ENCODE data around the gene CNTLN. TPM values are rescaled to one million over a fixed set of nuclear protein-coding genes. Genes with fewer than 3 reads are reported as not detected.

The CNTLN gene
- total RNA-seq, 5 donors from 2014 or later (not counting 1 experiment from before 2014, with no cell fraction given), result 0.08 to 1.1 (median 0.13) TPM

DNA sequence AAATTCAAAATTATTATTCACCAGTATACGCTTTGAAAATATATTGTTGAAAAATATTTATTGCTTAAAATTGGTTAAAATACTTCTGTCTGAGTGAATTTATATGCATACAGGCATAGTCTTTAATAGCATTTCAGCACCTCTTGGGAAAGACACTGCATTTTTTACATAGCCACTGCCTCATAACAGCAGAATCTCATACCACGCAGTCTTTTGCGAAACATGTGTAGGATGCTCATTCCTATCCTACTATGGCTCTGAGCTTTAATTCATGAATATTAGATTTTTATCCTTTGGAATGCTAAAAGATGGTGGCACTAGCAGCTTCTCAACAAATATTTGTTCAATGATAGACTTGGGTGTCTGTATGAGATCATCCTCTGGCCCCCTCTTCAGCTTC lies 350.1 kb downstream of the CNTLN start:
- DNase-seq, result no peak
- Mint-ChIP-seq H3K9me3 (no peaks in the 10 kb centered on the region), H3K27ac (no peak overlapping the region), H3K36me3 (no peaks in the 10 kb centered on the region), H3K4me3 (no peak overlapping the region), H3K27me3 (no peaks in the 10 kb centered on the region), H3K4me1 (no peaks in the 10 kb centered on the region)
- no peaks in the 10 kb centered on the region for H3K4me1 ChIP-seq (ENCODE audit: control insufficient read depth in 1 of 2, extremely low read depth in 1 of 2, insufficient read depth in 2 of 2, low read length in 2 of 2)
- ATAC-seq (replicated peaks in 1 of 4), result no peak
- no peaks in the 10 kb centered on the region for H3K36me3 ChIP-seq (ENCODE audit: control insufficient read depth in 2 of 2, extremely low read depth in 1 of 2, insufficient read depth in 1 of 2, low read length in 1 of 2)
- ChIA-PET CTCF (no interaction called here), POLR2A (interaction anchor here in 1 of 2 donors (0.6 kb wide), 1 partner anchor 19 kb away, joined by 3 read pairs; no protein-coding TSS in a partner anchor)
- no CpG with 5 or more reads among the region's 3 CpGs for WGBS (ENCODE audit: insufficient coverage)
- H3K9me3 ChIP-seq, result no peaks in the 10 kb centered on the region
- no peak overlapping the region for H3K4me3 ChIP-seq (ENCODE audit: control insufficient read depth in 1 of 2, extremely low read depth in 1 of 2, low read length in 1 of 2)
- H3K27me3 ChIP-seq (replicated peaks in 1 of 2; ENCODE audit: control insufficient read depth in 2 of 2, extremely low read depth in 1 of 2, insufficient read depth in 2 of 2, low read length in 1 of 2), result no peaks in the 10 kb centered on the region
- no peak overlapping the region for H3K27ac ChIP-seq (ENCODE audit: low read length)

DNA sequence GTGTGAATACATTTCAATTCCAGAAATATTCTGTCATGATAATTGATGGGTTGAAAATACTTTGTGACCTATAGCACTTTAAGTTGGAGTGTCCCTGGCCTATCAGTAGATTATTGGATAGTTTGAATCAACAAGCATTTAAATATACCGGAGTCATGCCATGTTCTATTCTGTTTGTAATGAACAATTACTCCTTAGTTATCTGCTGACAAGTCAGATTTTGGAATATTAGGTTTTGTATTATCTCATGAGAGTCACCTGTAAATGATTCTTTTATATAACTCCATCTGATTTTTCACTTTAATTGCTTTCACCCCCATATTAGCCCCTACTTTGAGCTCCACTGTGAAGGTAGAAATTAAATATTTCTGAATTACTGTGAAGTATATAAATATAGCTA lies 351.6 kb downstream of the CNTLN start:
- Mint-ChIP-seq H3K36me3 (no peaks in the 10 kb centered on the region), H3K4me1 (no peaks in the 10 kb centered on the region), H3K9me3 (no peaks in the 10 kb centered on the region), H3K4me3 (no peak overlapping the region), H3K27me3 (no peaks in the 10 kb centered on the region), H3K27ac (no peak overlapping the region)
- no CpG with 5 or more reads among the region's 1 CpG for WGBS (ENCODE audit: insufficient coverage)
- H3K36me3 ChIP-seq (ENCODE audit: control insufficient read depth in 2 of 2, extremely low read depth in 1 of 2, insufficient read depth in 1 of 2, low read length in 1 of 2), result no peaks in the 10 kb centered on the region
- ChIA-PET CTCF (interaction anchor here in 1 of 2 donors (0.6 kb wide), 1 partner anchor 107 kb away, joined by 3 read pairs; no protein-coding TSS in a partner anchor), POLR2A (no interaction called here)
- H3K4me1 ChIP-seq (ENCODE audit: control insufficient read depth in 1 of 2, extremely low read depth in 1 of 2, insufficient read depth in 2 of 2, low read length in 2 of 2), result no peaks in the 10 kb centered on the region
- no peak for ATAC-seq (replicated peaks in 1 of 4)
- no peaks in the 10 kb centered on the region for H3K27me3 ChIP-seq (replicated peaks in 1 of 2; ENCODE audit: control insufficient read depth in 2 of 2, extremely low read depth in 1 of 2, insufficient read depth in 2 of 2, low read length in 1 of 2)
- no peak overlapping the region for H3K27ac ChIP-seq (ENCODE audit: low read length)
- no peak overlapping the region for H3K4me3 ChIP-seq (ENCODE audit: control insufficient read depth in 1 of 2, extremely low read depth in 1 of 2, low read length in 1 of 2)
- no peaks in the 10 kb centered on the region for H3K9me3 ChIP-seq
- no peak for DNase-seq

DNA sequence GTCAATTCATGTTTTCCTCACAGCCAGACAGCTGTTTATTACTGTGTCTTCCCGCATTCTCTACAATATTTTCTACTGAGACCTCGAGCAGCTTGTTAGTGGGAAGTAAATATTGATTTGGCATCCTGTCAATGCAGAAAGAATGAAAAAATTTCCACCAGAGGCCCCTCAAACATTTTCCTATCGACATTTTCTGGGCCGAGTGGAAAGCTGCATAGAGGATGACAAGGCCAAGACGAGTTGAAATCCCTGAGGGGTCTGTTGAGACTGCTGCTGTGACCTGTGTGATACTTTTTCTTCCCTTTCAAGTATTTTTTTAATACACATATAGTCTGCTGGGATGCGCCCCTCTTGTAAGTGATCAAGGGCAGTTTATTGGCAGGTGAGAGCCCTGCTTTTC lies 352.6 kb downstream of the CNTLN start:
- no peaks in the 10 kb centered on the region for H3K36me3 Mint-ChIP-seq

DNA sequence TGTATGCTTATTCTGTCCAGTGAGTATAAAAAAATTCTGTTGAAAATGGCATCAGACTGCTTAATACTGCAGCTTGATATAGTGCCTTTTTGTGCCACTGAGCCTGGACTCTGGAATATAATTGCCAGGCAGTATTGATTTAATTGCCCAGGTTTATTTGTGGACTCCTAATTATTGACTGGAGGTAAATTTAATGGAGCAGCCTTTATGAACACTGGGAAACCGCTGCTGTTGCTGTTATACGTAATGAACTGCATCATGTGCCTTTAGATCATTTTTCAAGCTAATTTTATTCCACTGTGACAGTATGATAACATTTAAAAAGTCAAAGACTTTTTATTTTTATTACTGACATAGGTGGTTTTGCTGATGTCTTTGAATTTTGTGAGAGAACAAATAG lies 353.8 kb downstream of the CNTLN start:
- ChIA-PET CTCF (no interaction called here), POLR2A (interaction anchor here in 1 of 2 donors (0.7 kb wide), 1 partner anchor 39 kb away, joined by 4 read pairs; no protein-coding TSS in a partner anchor)
- Mint-ChIP-seq H3K36me3 (no peaks in the 10 kb centered on the region), H3K4me1 (no peaks in the 10 kb centered on the region), H3K27ac (no peak overlapping the region), H3K9me3 (no peaks in the 10 kb centered on the region), H3K27me3 (no peaks in the 10 kb centered on the region), H3K4me3 (no peak overlapping the region)
- Histone ChIP-seq H3K27me3 (replicated peaks in 1 of 2; ENCODE audit: control insufficient read depth in 2 of 2, extremely low read depth in 1 of 2, insufficient read depth in 2 of 2, low read length in 1 of 2) (no peaks in the 10 kb centered on the region), H3K27ac (ENCODE audit: low read length) (no peak overlapping the region), H3K36me3 (ENCODE audit: control insufficient read depth in 2 of 2, extremely low read depth in 1 of 2, insufficient read depth in 1 of 2, low read length in 1 of 2) (no peaks in the 10 kb centered on the region), H3K4me3 (ENCODE audit: control insufficient read depth in 1 of 2, extremely low read depth in 1 of 2, low read length in 1 of 2) (no peak overlapping the region), H3K4me1 (ENCODE audit: control insufficient read depth in 1 of 2, extremely low read depth in 1 of 2, insufficient read depth in 2 of 2, low read length in 2 of 2) (no peaks in the 10 kb centered on the region), H3K9me3 (no peaks in the 10 kb centered on the region)
- no CpG with 5 or more reads among the region's 2 CpGs for WGBS (ENCODE audit: insufficient coverage)
- ATAC-seq (replicated peaks in 1 of 4), result no peak
- DNase-seq, result no peak

More for the DNA sequence above, 352.6 kb downstream of the CNTLN start:
- H3K27me3 Mint-ChIP-seq, result no peaks in the 10 kb centered on the region
- H3K27ac Mint-ChIP-seq, result no peak overlapping the region
- Histone ChIP-seq H3K27me3 (replicated peaks in 1 of 2; ENCODE audit: control insufficient read depth in 2 of 2, extremely low read depth in 1 of 2, insufficient read depth in 2 of 2, low read length in 1 of 2) (no peaks in the 10 kb centered on the region), H3K27ac (ENCODE audit: low read length) (no peak overlapping the region), H3K9me3 (no peaks in the 10 kb centered on the region), H3K4me1 (ENCODE audit: control insufficient read depth in 1 of 2, extremely low read depth in 1 of 2, insufficient read depth in 2 of 2, low read length in 2 of 2) (no peaks in the 10 kb centered on the region), H3K36me3 (ENCODE audit: control insufficient read depth in 2 of 2, extremely low read depth in 1 of 2, insufficient read depth in 1 of 2, low read length in 1 of 2) (no peaks in the 10 kb centered on the region), H3K4me3 (ENCODE audit: control insufficient read depth in 1 of 2, extremely low read depth in 1 of 2, low read length in 1 of 2) (no peak overlapping the region)
- H3K4me3 Mint-ChIP-seq, result no peak overlapping the region
- POLR2A ChIA-PET, result no interaction called here
- H3K4me1 Mint-ChIP-seq, result no peaks in the 10 kb centered on the region
- no peak for DNase-seq
- CTCF ChIA-PET, result no interaction called here
- no peak for ATAC-seq (replicated peaks in 1 of 4)
- H3K9me3 Mint-ChIP-seq, result no peaks in the 10 kb centered on the region
- no CpG with 5 or more reads among the region's 6 CpGs for whole genome bisulfite sequencing (ENCODE audit: insufficient coverage)

DNA sequence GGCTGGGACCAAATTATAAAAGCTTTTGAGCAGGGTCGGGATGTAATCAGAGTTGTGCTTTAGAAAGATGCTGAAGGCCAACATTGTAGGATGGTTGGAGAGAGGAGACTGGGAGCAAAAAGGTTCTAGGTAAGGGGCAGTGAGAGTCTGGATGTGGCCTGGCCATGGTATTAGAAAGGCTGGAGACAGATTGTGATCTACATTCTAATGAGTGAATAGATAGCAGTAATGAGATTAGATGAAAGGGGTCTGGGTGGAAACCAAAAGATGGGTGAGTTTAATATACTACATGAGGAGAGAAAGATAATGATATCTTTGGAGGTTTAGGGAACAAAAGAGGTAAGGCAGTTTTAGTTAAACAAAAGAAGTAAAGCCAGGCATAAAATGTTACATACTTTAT lies 355.3 kb downstream of the CNTLN start:
- H3K27me3 ChIP-seq (replicated peaks in 1 of 2; ENCODE audit: control insufficient read depth in 2 of 2, extremely low read depth in 1 of 2, insufficient read depth in 2 of 2, low read length in 1 of 2), result no peaks in the 10 kb centered on the region
- no peaks in the 10 kb centered on the region for H3K4me1 ChIP-seq (ENCODE audit: control insufficient read depth in 1 of 2, extremely low read depth in 1 of 2, insufficient read depth in 2 of 2, low read length in 2 of 2)
- DNase-seq (no peak), ATAC-seq (replicated peaks in 1 of 4) (no peak)
- no peaks in the 10 kb centered on the region for H3K36me3 ChIP-seq (ENCODE audit: control insufficient read depth in 2 of 2, extremely low read depth in 1 of 2, insufficient read depth in 1 of 2, low read length in 1 of 2)
- Mint-ChIP-seq H3K27ac (no peak overlapping the region), H3K27me3 (no peaks in the 10 kb centered on the region), H3K9me3 (no peaks in the 10 kb centered on the region), H3K4me3 (no peak overlapping the region), H3K36me3 (no peaks in the 10 kb centered on the region), H3K4me1 (no peaks in the 10 kb centered on the region)
- POLR2A ChIA-PET, result no interaction called here
- H3K9me3 ChIP-seq, result no peaks in the 10 kb centered on the region
- H3K27ac ChIP-seq (ENCODE audit: low read length), result no peak overlapping the region
- 73% methylated on average over 1 of the region's 1 CpG for WGBS (ENCODE audit: insufficient coverage)
- no peak overlapping the region for H3K4me3 ChIP-seq (ENCODE audit: control insufficient read depth in 1 of 2, extremely low read depth in 1 of 2, low read length in 1 of 2)
- CTCF ChIA-PET, result interaction anchor here in 1 of 2 donors (0.6 kb wide), 1 partner anchor 1833 kb away, joined by 8 read pairs; no protein-coding TSS in a partner anchor

DNA sequence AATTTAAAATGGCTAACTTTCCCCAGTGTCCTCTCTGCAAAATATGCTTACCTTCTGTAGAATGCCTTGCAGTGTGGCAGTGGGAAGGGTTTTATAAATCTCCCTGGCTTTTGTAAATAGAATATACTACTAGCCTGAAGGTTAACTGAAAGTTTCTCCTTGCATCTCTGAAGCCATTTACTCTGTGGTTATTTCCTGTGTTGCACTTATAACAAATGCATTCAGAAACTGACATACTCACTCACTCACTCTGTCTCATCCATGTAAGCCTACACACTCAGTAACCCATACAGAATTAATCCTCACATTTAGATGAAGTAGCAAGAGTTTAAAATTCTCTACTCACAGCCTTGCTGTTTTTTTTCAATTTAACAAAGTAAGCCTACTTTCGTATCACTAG lies 356.9 kb downstream of the CNTLN start:
- Histone ChIP-seq H3K4me1 (ENCODE audit: control insufficient read depth in 1 of 2, extremely low read depth in 1 of 2, insufficient read depth in 2 of 2, low read length in 2 of 2) (no peaks in the 10 kb centered on the region), H3K36me3 (ENCODE audit: control insufficient read depth in 2 of 2, extremely low read depth in 1 of 2, insufficient read depth in 1 of 2, low read length in 1 of 2) (no peaks in the 10 kb centered on the region), H3K4me3 (ENCODE audit: control insufficient read depth in 1 of 2, extremely low read depth in 1 of 2, low read length in 1 of 2) (no peak overlapping the region), H3K9me3 (no peaks in the 10 kb centered on the region), H3K27ac (ENCODE audit: low read length) (no peak overlapping the region), H3K27me3 (replicated peaks in 1 of 2; ENCODE audit: control insufficient read depth in 2 of 2, extremely low read depth in 1 of 2, insufficient read depth in 2 of 2, low read length in 1 of 2) (no peaks in the 10 kb centered on the region)
- WGBS (ENCODE audit: insufficient coverage), result no CpG with 5 or more reads among the region's 1 CpG
- no peak overlapping the region for H3K27ac Mint-ChIP-seq
- no peaks in the 10 kb centered on the region for H3K4me1 Mint-ChIP-seq
- H3K36me3 Mint-ChIP-seq, result no peaks in the 10 kb centered on the region
- ATAC-seq (replicated peaks in 1 of 4) (no peak), DNase-seq (no peak)
- no peaks in the 10 kb centered on the region for H3K27me3 Mint-ChIP-seq
- ChIA-PET POLR2A (no interaction called here), CTCF (no interaction called here)
- peaks cover 0 to 4% (median 0%) of the 10 kb centered on the region in 3 donors for H3K9me3 Mint-ChIP-seq
- no peak overlapping the region for H3K4me3 Mint-ChIP-seq

DNA sequence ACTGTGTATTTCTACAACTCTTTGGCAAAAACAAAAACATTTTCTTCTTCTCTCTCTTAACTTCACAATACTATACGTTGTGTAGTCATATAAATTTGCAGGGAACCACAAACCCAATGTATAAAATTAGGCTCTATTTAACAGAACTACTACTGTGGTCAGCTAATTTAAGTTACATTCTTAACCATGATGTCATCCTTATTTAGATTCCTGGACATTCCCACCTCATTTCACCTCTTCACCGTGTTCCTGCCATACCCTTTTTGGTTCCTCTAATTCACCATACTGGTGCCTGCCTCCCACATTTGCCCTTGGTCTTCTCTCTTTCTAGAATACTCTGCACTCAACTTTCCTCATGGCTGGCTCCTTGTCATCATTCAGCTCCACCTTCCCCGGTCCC lies 368.4 kb downstream of the CNTLN start:
- ChIA-PET POLR2A (interaction anchor here in 1 of 2 donors (0.6 kb wide), 1 partner anchor 19 kb away, joined by 3 read pairs; no protein-coding TSS in a partner anchor), CTCF (no interaction called here)
- peaks cover 0 to 4% of the 10 kb centered on the region in 2 donors for H3K27me3 Mint-ChIP-seq
- DNase-seq (no peak), ATAC-seq (replicated peaks in 1 of 4) (no peak)
- H3K4me1 ChIP-seq (ENCODE audit: control insufficient read depth in 1 of 2, extremely low read depth in 1 of 2, insufficient read depth in 2 of 2, low read length in 2 of 2), result no peaks in the 10 kb centered on the region
- no peaks in the 10 kb centered on the region for H3K36me3 ChIP-seq (ENCODE audit: control insufficient read depth in 2 of 2, extremely low read depth in 1 of 2, insufficient read depth in 1 of 2, low read length in 1 of 2)
- H3K27ac Mint-ChIP-seq, result no peak overlapping the region
- H3K4me1 Mint-ChIP-seq, result no peaks in the 10 kb centered on the region
- 80% methylated on average over 1 of the region's 3 CpGs for WGBS (ENCODE audit: insufficient coverage)
- H3K27me3 ChIP-seq (replicated peaks in 1 of 2; ENCODE audit: control insufficient read depth in 2 of 2, extremely low read depth in 1 of 2, insufficient read depth in 2 of 2, low read length in 1 of 2), result no peaks in the 10 kb centered on the region
- H3K4me3 ChIP-seq (ENCODE audit: control insufficient read depth in 1 of 2, extremely low read depth in 1 of 2, low read length in 1 of 2), result no peak overlapping the region
- peaks cover under 1 to 17% (median 2%) of the 10 kb centered on the region in 3 donors for H3K9me3 Mint-ChIP-seq
- no peak overlapping the region for H3K27ac ChIP-seq (ENCODE audit: low read length)
- H3K4me3 Mint-ChIP-seq, result no peak overlapping the region
- H3K9me3 ChIP-seq, result no peaks in the 10 kb centered on the region
- H3K36me3 Mint-ChIP-seq, result no peaks in the 10 kb centered on the region

Data from T-cell (primary cell).